SU-DHL-6 (cell line): ENCODE results near the gene UNC5C.

Experiments
- EZH2phosphoT487 ChIP-seq: fragments of 200-600 bp; sonication (generic), shearing (Covaris generic); conservative IDR thresholded peaks from 2 replicates; pipeline ENCODE4 v1.6.1; 2018; ENCODE audit warnings: mild to moderate bottlenecking, antibody characterized with exemption, low read length, moderate library complexity, mixed read lengths
- TF ChIP-seq, protein P1 (sequence below): fragments of 200-600 bp; sonication (generic); IDR thresholded peaks from one replicate; pipeline ENCODE4 v1.5.1; 2017; ENCODE audit warnings: antibody characterized with exemption, mild to moderate bottlenecking, low read length, moderate library complexity; ENCODE audit not compliant: insufficient read depth, poor library complexity, severe bottlenecking

DNA sequence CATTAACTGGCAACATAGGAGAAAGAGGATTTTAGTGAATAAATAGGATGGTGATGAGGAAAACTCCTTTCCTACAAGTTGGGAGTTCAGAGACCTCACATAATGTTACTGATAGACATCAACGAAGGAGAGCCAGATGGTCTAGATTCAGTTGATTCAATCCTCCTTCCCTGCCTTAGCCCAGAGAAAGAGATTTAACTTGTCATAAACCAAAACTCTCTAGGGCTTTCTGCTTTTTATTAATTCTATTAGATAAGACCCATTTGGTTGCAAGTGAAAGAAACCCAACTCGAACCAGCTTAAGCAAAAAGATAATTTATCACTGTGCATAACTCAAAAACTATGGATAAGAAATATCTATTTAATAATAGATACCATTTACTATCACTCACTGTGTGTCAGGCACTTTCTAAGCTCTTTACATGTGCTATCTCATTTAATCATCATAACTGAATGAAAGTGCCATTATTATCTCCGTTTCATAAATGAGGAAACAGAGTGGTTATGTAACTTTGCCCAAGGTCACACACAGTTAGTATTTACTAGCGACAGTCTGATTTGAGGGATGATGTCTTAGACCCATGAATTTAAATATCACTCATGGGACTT is 4.3 kb upstream of the UNC5C start:
- TF ChIP-seq, protein P1, sequence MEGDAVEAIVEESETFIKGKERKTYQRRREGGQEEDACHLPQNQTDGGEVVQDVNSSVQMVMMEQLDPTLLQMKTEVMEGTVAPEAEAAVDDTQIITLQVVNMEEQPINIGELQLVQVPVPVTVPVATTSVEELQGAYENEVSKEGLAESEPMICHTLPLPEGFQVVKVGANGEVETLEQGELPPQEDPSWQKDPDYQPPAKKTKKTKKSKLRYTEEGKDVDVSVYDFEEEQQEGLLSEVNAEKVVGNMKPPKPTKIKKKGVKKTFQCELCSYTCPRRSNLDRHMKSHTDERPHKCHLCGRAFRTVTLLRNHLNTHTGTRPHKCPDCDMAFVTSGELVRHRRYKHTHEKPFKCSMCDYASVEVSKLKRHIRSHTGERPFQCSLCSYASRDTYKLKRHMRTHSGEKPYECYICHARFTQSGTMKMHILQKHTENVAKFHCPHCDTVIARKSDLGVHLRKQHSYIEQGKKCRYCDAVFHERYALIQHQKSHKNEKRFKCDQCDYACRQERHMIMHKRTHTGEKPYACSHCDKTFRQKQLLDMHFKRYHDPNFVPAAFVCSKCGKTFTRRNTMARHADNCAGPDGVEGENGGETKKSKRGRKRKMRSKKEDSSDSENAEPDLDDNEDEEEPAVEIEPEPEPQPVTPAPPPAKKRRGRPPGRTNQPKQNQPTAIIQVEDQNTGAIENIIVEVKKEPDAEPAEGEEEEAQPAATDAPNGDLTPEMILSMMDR, result no peak
- no peak for TF ChIP-seq EZH2phosphoT487
